ENCODE results near the gene SLC46A3.

Gene SLC46A3

DNA sequence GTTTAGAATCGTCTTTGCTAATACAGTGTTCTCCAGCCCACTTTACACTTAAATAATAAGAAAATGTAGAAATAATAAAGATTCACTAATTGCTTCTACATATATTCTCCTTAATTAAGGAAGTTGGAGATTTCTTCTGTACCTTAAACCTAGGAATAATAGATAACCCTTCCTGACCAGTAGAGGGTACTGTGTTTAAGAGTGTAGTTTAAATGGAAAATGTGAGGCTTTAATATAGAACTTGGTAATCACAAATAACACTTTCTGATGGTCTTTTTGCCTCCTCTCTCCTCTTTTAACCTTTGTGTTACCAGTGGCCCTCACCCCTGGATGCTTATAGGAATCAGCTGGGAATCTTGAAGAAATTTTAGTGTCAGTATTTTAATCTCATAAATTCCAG, 39.1 kb downstream of the SLC46A3 start:
- DNase-seq: no peak

DNA sequence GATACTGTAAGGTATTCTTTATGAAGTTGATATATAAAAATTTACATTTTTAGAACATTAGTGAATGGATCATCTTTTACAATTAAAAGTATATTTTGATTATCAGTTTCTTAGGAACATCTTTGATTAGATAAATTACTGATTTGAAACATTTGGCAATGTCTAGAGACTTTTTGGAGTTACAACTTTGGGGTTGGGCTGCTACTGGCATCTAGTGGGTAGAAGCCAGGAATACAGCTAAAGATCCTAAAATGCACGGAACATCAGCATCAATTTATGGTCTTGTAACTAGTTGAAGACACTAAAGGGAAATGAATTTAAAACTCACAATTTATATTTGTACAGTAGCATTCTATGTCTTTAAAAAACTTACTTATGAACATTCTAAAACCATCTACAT, 40.0 kb downstream of the SLC46A3 start:
- no peak for DNase-seq

DNA sequence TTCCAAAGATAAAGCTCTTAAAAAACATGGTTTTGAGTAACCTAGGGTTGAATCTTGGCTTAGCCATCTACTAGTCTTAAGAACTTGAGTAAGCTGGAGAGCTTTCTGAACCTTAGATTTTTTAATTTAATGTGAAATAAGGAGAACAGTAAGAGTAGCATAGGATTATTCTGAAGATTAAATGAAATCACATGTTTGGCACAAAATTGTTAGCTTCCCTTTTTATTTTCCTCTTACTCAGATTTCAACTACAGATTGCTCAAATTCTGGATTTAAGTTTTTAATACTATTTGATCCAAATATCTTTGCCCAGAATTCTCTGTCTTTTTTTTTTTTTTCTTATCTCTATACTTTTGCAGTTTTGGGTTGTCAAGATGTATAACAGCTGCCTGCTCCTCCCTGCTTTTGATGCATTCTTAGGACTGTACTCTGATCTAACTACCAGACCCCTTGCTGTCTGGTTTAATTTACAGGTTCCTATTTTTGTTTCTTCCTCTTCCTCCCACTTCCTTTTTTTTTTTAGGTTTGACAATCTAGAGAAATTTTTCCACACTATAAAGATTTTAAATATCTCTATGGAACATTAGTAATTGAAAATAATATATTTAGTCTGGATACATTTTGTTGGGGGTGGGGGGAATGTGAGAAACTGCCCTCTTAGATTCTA, 47.5 kb downstream of the SLC46A3 start:
- no peak for DNase-seq

DNA sequence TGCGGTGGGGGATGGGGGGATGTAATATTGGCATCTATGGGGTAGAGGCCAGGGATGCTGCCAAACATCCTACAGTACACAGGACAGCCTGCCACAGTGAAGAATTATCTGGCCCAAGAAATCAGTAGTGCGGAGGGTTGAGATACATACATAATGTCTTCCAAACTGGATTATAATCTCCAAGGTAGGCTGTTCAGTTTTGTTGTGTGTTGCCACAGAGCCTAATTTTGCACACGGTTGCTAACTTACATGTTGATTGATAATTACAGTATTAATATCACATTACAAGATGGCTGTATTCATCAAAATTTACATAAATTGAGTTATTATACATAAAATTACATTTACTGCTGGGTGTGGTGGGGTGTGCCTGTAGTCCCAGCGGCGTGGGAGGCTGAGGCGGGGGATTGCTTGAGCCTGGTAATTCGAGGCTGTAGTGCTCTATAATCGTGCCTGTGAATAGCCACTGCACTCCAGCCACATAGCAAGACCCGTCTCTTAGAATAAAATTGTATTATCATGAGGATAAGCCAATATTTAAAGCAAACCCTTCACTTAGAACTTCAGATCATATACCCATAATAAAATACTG, 51.8 kb downstream of the SLC46A3 start:
- no peak for DNase-seq

DNA sequence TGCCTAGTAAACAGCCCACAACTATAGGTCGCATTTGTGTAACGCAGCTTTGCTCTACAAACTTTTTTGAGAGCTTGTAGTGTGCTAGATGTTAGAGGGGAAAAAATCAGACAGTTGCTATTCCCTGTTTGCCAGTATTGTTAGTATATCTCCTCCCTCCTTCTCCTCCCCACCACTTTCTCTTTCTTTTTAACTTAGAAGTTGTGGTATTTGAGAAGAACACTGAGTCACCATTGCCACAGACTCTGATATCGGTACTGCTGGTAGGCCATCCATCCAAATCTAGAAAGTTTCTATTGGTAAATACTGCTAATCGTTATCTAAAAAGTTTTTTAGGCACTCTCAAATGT, 59.2 kb downstream of the SLC46A3 start:
- no peak for DNase-seq

DNA sequence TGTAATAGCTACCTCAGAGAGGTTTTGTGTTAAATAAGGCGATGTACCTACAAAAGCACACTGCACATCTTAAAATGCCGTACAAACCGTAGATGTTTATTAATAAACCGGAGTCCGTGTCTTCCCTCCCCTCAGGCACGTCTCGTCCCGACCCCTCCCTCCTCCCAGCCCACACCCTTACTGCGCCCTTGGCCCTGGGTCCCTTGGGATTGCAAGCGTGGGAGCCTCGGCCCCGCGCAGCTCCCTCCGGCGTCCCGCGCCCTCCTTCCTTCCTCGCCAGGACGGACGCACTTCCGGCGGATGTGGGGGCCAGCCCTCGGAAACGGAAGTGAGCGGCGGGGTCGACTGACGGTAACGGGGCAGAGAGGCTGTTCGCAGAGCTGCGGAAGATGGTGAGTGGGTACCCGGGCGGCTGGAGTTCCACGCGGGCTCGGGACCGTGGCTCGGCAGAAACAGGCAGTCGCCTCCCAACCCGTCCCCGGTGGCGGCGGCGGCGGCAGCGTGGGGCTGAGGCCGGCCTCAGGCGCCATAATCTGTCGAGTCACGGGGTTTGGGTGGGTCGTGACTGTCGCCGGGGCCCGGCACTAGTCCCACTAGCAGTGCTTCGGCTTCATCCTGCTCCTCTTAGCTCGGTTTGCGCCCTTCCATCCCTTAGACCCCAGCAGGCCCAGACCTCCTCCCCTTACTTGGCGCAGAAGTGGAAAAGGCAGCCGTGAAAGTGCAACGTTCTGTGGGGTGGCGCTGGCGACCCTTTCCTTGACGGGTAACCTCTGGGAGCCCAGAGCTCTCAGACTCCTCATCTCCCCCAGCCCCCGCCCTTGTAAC, 59.8 kb downstream of the SLC46A3 start, which contains the start of gene POMP:
TSS of gene POMP (plus strand) at position 335 of the 825 bp plus-strand sequence. CDS start at position 390, 55 bp downstream.
- DNase-seq: peak; percentile 90

DNA sequence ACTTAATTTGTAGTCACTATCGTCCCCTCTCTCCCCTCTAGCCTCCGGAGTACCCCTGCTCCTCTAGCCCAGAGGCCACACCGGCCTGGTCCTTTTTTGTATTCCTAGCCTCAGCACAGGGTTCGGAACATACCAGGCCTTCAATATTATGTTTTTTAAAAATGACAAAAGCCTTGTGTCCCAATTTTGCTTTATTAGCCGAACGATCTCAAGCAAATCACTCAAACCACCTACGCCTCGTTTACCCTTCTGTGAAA, 60.3 kb downstream of the SLC46A3 start:
- no peak for DNase-seq

DNA sequence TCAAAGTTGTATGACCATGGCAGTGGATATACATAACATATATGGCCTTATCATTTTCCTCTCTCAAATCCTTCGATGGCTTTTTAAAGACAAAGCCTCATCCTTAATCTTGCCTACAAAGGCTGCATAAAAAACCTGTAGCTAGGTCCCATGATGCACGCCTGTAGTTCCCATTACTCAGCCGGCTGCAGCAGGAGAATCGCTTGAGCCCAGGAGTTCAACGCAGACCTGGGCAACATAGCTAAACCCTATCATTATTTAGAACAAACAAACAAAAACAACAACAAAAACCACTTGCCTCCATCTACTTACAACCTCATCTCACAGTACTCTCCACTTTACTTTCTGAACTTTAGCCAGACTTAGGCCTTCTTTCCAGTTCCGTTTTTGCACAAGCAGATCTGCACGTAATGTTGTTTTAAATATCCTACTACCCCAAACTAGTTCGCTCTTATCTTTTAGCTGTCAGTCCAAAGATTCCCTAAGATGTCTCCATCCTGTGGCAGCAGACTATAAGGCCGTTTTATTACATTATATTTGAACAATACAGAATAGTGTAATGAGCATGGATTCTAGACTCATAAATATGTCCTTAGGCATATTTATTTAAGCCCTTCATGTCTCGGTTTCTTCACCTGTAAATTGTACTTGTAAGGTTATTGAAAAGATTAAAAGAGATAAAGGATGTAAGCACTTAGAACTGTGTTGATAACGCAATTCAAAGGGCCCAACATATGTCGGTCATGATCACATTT, 60.8 kb downstream of the SLC46A3 start:
- no peak for DNase-seq

DNA sequence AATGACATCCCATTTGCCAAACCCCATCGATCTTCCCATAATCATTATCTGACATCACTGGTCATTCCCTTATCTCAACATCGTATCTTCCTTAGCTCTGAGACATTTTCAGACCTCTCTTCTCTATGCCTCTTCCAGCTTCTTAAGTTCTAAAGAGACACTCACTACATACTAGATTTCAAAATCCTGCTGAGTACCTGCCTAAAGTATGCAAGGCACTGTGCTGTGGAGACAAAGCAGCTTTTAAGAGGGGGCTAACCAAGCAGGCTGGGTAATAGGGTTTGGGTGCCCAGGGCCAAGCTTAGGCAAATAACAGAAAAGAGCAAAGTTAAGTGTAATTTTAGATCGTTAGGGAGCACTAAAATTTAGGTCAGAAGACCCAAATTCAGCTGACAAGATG, 63.2 kb downstream of the SLC46A3 start:
- DNase-seq: no peak

DNA sequence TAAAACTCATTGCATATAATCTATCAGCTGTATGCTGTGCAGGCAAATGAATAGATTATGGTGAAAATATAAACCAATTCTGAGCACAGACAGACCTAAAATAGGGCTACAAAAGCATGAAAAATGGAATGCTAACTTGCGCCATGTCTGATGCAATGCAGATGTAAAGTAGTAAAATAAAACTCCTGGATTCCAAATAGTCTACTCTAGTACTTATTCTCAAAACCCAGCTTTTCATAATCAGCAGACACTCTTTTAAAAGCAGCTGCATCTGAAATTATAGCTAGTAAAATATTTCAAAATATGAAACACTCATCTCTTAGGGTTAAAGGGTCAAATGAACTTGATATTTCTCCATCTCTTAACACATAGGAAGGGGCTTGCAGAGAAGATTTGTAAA, 64.5 kb downstream of the SLC46A3 start:
- DNase-seq: no peak

DNA sequence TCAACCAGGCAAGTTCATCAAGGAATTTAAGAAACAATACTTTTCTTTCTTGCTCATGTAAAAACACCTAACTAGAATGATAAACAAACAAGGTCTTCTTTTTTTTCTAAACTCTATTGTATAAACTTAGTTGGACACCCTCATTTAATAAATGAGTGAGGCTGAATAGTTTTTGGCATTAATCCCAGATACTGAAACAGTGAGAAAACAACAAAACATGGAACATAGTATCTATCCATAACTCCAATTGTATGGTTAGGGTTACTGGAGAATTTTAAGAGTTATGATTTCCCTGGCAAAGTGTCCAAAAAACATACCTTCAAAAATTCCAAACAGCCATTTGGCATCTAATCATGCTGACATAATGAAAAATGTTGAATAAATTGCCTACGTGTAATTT, 65.7 kb downstream of the SLC46A3 start:
- DNase-seq: no peak

DNA sequence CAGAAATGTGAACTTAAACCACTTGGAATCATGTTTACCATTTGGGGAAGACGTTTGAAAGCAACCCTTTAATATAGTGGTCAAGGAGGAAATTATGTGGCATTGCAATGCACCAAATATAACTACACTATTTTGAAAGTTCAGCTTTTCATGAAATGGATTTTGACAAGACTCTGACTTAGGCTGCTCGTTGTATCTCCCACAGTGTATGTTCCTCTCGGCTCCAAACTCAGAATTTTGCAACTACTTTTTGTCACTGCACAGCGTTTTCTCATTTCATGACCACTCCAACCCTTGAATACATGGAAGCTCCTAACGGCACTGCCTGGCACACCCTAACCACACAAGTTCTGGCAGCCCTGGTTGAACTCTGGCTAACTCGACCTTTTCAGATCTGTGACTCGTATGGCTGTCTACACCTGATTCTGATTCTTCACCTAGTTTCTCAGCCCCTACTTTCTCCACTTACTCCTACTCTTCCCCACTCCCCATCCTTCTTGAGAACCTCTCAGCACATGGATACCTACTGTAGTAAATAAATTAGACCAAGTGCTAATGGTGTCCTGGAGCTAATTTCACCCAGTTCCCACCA, 66.9 kb downstream of the SLC46A3 start:
- DNase-seq: no peak

DNA sequence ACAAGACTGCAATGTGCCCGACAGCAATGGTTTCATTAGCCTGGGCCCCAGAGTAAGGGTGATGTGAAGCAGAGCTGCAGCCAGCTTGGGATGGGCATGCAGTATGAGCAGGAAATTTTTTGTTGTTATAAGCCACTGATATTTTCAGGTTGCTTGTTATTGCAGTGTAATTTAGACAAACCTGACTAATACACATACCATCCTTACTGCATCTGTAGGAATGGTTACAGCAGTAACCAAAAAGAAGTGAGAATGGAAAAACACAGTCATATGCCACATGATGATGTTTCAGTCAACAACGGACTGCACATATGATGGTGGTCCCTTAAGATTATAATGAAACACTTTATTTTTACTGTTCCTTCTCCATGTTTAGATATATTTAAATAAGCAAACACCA, 68.5 kb downstream of the SLC46A3 start:
- DNase-seq: no peak
